ENCODE data around the gene DSCAML1. TPM values are rescaled to one million over a fixed set of nuclear protein-coding genes. Genes with fewer than 3 reads are reported as not detected.

DSCAML1 gene
- total and polyA plus RNA-seq, 10 of the 15 experiments (the other 5 are each of a cell fraction or from before 2014, with no cell fraction given) = 0.03 to 0.18 (median 0.06) TPM; not detected in 1

GRCh38 chr11:117752721-117753237 is 44.2 kb downstream of the DSCAML1 start:
- Histone ChIP-seq H3K9me3 (replicated peaks; ENCODE audit: control insufficient read depth, insufficient read depth, low read length) (no peaks in the 10 kb centered on the region), H3K79me2 (ENCODE audit: control insufficient read depth, insufficient read depth, low read length) (no peaks in the 10 kb centered on the region), H3K27me3 (replicated peaks in 1 of 2; ENCODE audit: control insufficient read depth in 2 of 2, insufficient read depth in 2 of 2, low read length in 1 of 2) (peaks cover 2 to 4% of the 10 kb centered on the region in 2 experiments), H3K9ac (ENCODE audit: control insufficient read depth, insufficient read depth, low read length) (no peak overlapping the region), H3K4me1 (ENCODE audit: control insufficient read depth, insufficient read depth, low read length) (no peaks in the 10 kb centered on the region), H3K36me3 (ENCODE audit: control insufficient read depth in 2 of 2, insufficient read depth in 2 of 2, low read length in 1 of 2) (no peaks in the 10 kb centered on the region), H3K4me2 (ENCODE audit: control insufficient read depth, insufficient read depth) (no peak overlapping the region), H2AFZ (ENCODE audit: control insufficient read depth, low read depth, low read length) (no peak overlapping the region), H3K4me3 (no peak overlapping the region), H3K27ac (ENCODE audit: control insufficient read depth, insufficient read depth) (no peak overlapping the region), H4K20me1 (ENCODE audit: control insufficient read depth, insufficient read depth) (no peaks in the 10 kb centered on the region)
- CTCF ChIA-PET = interaction anchor here (0.7 kb wide), 1 partner anchor 326 kb away, joined by 4 read pairs; no protein-coding TSS in a partner anchor
- POLR2A ChIA-PET = no interaction called here
- TF ChIP-seq CHD4 (IDR thresholded peaks at IDR 0.05) = no peak
- TF ChIP-seq FOXK2 (IDR thresholded peaks at IDR 0.05) = no peak
- TF ChIP-seq DPF2 (IDR thresholded peaks at IDR 0.05) = no peak
- TF ChIP-seq EGR1 (IDR thresholded peaks at IDR 0.05; ENCODE audit: borderline replicate concordance in 1 of 2, low read depth in 2 of 2, low read length in 2 of 2) = no peak
- TF ChIP-seq BCLAF1 (IDR thresholded peaks at IDR 0.05) = no peak
- TF ChIP-seq SMAD5 (IDR thresholded peaks at IDR 0.05; ENCODE audit: low read depth) = no peak
- no peak for TF ChIP-seq NFIC (IDR thresholded peaks at IDR 0.05; ENCODE audit: low read depth, low read length)
- RAD21 ChIA-PET (ENCODE audit: unreplicated experiment) = no interaction called here
- intact Hi-C loops (cut with micrococcal nuclease; ENCODE audit: unreplicated experiment) (no loop called here), in situ Hi-C loops (cut with MboI) (no loop called here)
- no peak for FAIRE-seq
- 5% methylated on average over 9 of the region's 9 CpGs for WGBS (ENCODE audit: insufficient coverage, insufficient replicate concordance, low lambda C conversion rate, missing lambda C conversion rate)
- no peak for DNase-seq (ENCODE audit: low read depth, low spot score)
- SMC1A ChIA-PET (ENCODE audit: uncharacterized antibody, unreplicated experiment) = interaction anchor here (1.2 kb wide), 1 partner anchor 26 kb away, joined by 3 read pairs; no protein-coding TSS in a partner anchor
- ATAC-seq = no peak
- BruUV-seq (replicated peaks) = no TSS peak

All from GM12878 (cell line).